Measurements from ENCODE around the gene EIF4G1.

EIF4G1 gene

GRCh38 chr3:184352149-184352785 lies 37.9 kb downstream of the EIF4G1 start:
- no peak for DNase-seq (ENCODE audit: low read depth)

GRCh38 chr3:184352897-184353545 lies 38.6 kb downstream of the EIF4G1 start:
- no peak for DNase-seq (ENCODE audit: low read depth)

GRCh38 chr3:184353546-184353941 lies 39.1 kb downstream of the EIF4G1 start:
- DNase-seq (ENCODE audit: low read depth), result no peak

- peak; percentile 54 for DNase-seq (ENCODE audit: low read depth)
Observed at GRCh38 chr3:184354121-184354728, 39.8 kb downstream of the EIF4G1 start.

GRCh38 chr3:184354754-184355153 lies 40.3 kb downstream of the EIF4G1 start:
- no peak for DNase-seq (ENCODE audit: low read depth)

GRCh38 chr3:184355261-184356040 lies 41.0 kb downstream of the EIF4G1 start:
- DNase-seq (ENCODE audit: low read depth), result no peak

- DNase-seq (ENCODE audit: low read depth), result no peak
Observed at GRCh38 chr3:184357248-184358123, 43.1 kb downstream of the EIF4G1 start.

- no peak for DNase-seq (ENCODE audit: low read depth)
Observed at GRCh38 chr3:184358124-184358767, 43.8 kb downstream of the EIF4G1 start.

GRCh38 chr3:184358921-184359350 lies 44.5 kb downstream of the EIF4G1 start:
- no peak for DNase-seq (ENCODE audit: low read depth)

- DNase-seq (ENCODE audit: low read depth), result no peak
Observed at GRCh38 chr3:184359610-184360009, 45.2 kb downstream of the EIF4G1 start.

GRCh38 chr3:184360070-184360928 lies 45.9 kb downstream of the EIF4G1 start:
- DNase-seq (ENCODE audit: low read depth), result no peak

GRCh38 chr3:184360929-184361531 lies 46.6 kb downstream of the EIF4G1 start:
- DNase-seq (ENCODE audit: low read depth), result no peak

- no peak for DNase-seq (ENCODE audit: low read depth)
Observed at GRCh38 chr3:184361532-184361931, 47.1 kb downstream of the EIF4G1 start, which contains the start of the genes CLCN2 and POLR2H. TSS of gene CLCN2 (minus strand) at chr3:184361605. CDS start at chr3:184361479, 126 bp downstream. TSS of gene POLR2H (plus strand) at chr3:184361710. CDS start at chr3:184363493, 1,783 bp downstream.

- no peak for DNase-seq (ENCODE audit: low read depth)
Observed at GRCh38 chr3:184361932-184362667, 47.7 kb downstream of the EIF4G1 start.

- peak; percentile 89 for DNase-seq (ENCODE audit: low read depth)
Observed at GRCh38 chr3:184362668-184363546, 48.5 kb downstream of the EIF4G1 start.

GRCh38 chr3:184366619-184367289 lies 52.3 kb downstream of the EIF4G1 start:
- no peak for DNase-seq (ENCODE audit: low read depth)

- no peak for DNase-seq (ENCODE audit: low read depth)
Observed at GRCh38 chr3:184368116-184368515, 53.7 kb downstream of the EIF4G1 start.
